Activated CD8-positive, alpha-beta memory T cell treated with anti-CD3 and anti-CD28 coated beads, Interleukin-2, amount 50 U/mL, for 1 hour (primary cell): ENCODE results near the gene CRB2.
A peak's percentile ranks its signal among the peaks of the same experiment; 100 is the strongest.
"Not testable (repeated sequence)": the region's sequence is repeated elsewhere in the genome, so short reads cannot be mapped to it uniquely, and the experiment has no call there.

Experiments
- DNase-seq: peaks from one replicate; pipeline ENCODE4 v3.0.0-alpha.2; 2020; ENCODE audit errors: extremely low read depth

The CRB2 gene

GRCh38 chr9:123329329-123329955, 26.6 kb upstream of the CRB2 start:
- no peak for DNase-seq

GRCh38 chr9:123331346-123332060, 24.5 kb upstream of the CRB2 start:
- no peak for DNase-seq

GRCh38 chr9:123333058-123333669, 22.8 kb upstream of the CRB2 start:
- DNase-seq = not testable (repeated sequence)

GRCh38 chr9:123334639-123335038, 21.4 kb upstream of the CRB2 start:
- DNase-seq = no peak

GRCh38 chr9:123335193-123335985, 20.6 kb upstream of the CRB2 start:
- no peak for DNase-seq

GRCh38 chr9:123335986-123336329, 20.0 kb upstream of the CRB2 start:
- no peak for DNase-seq

GRCh38 chr9:123336449-123336848, 19.5 kb upstream of the CRB2 start:
- DNase-seq = no peak

- DNase-seq = no peak
Measured at GRCh38 chr9:123336959-123337358, 19.0 kb upstream of the CRB2 start.

GRCh38 chr9:123337971-123338370, 18.0 kb upstream of the CRB2 start:
- no peak for DNase-seq

- peak; percentile 43 for DNase-seq
Measured at GRCh38 chr9:123338710-123339665, 17.0 kb upstream of the CRB2 start.

GRCh38 chr9:123339666-123340510, 16.1 kb upstream of the CRB2 start:
- peak; percentile 10 for DNase-seq

GRCh38 chr9:123341816-123342215, 14.2 kb upstream of the CRB2 start:
- DNase-seq = no peak

- no peak for DNase-seq
Measured at GRCh38 chr9:123342247-123342646, 13.8 kb upstream of the CRB2 start.

GRCh38 chr9:123343443-123344191, 12.4 kb upstream of the CRB2 start:
- DNase-seq = no peak

- DNase-seq = no peak
Measured at GRCh38 chr9:123344192-123344949, 11.6 kb upstream of the CRB2 start.

- DNase-seq = no peak
Measured at GRCh38 chr9:123345567-123345955, 10.4 kb upstream of the CRB2 start.

- DNase-seq = no peak
Measured at GRCh38 chr9:123346026-123346425, 10.0 kb upstream of the CRB2 start.

GRCh38 chr9:123346826-123347225, 9.2 kb upstream of the CRB2 start:
- no peak for DNase-seq
